Fibroblast of lung (primary cell): Measurements from ENCODE around the gene VEPH1. TPM values are rescaled to one million over a fixed set of nuclear protein-coding genes. Genes with fewer than 3 reads are reported as not detected.

Experiments used
- DNase-seq, 2 donors: peaks; one replicate each; pipeline versions ENCODE4 v3.0.0 to v3.0.0-alpha.2; 2010; ENCODE audit warnings: low read depth in 2 of 2
- H2AFZ ChIP-seq: 2 replicates; pipeline ENCODE4 v1.5.1; 2012; ENCODE audit warnings: low read length, control low read depth, inconsistent platforms
- H3K27ac ChIP-seq: 2 replicates; pipeline ENCODE4 v1.5.1; 2011; ENCODE audit warnings: low read length, control low read depth; ENCODE audit not compliant: insufficient read depth
- H3K27me3 ChIP-seq: 2 replicates; pipeline ENCODE4 v1.5.1; 2011; ENCODE audit warnings: mild to moderate bottlenecking, low read length; ENCODE audit not compliant: control insufficient read depth, insufficient read depth
- H3K36me3 ChIP-seq: 2 replicates; pipeline ENCODE4 v1.5.1; 2011; ENCODE audit warnings: low read length; ENCODE audit not compliant: control insufficient read depth, insufficient read depth
- H3K4me1 ChIP-seq: 2 replicates; pipeline ENCODE4 v1.5.1; 2011; ENCODE audit warnings: low read length; ENCODE audit not compliant: control insufficient read depth, insufficient read depth; ENCODE audit errors: extremely low read depth
- H3K4me2 ChIP-seq: 2 replicates; pipeline ENCODE4 v1.5.1; 2011; ENCODE audit warnings: low read length, control low read depth; ENCODE audit not compliant: insufficient read depth; ENCODE audit errors: extremely low read depth
- H3K4me3 ChIP-seq, 4 experiments: fragments of 200-600 bp in 1 of 4; sonication (generic) in 1 of 4; replicated peaks in 1 of 4; 2 replicates each; pipeline ENCODE4 v1.5.1; 2011 to 2016; ENCODE audit warnings: low read length in 4 of 4, low read depth in 3 of 4, mild to moderate bottlenecking in 3 of 4, control low read depth in 2 of 4, inconsistent platforms in 1 of 4, mixed read lengths in 1 of 4; ENCODE audit not compliant: insufficient read depth in 1 of 4; ENCODE audit errors: control extremely low read depth in 1 of 4
- H3K79me2 ChIP-seq: 2 replicates; pipeline ENCODE4 v1.5.1; 2012; ENCODE audit warnings: mild to moderate bottlenecking, low read length, inconsistent platforms; ENCODE audit not compliant: control insufficient read depth, insufficient read depth
- H3K9ac ChIP-seq: 2 replicates; pipeline ENCODE4 v1.5.1; 2011; ENCODE audit warnings: mild to moderate bottlenecking, low read length, control low read depth; ENCODE audit not compliant: insufficient read depth
- H3K9me3 ChIP-seq: 2 replicates; pipeline ENCODE4 v1.5.1; 2012; ENCODE audit warnings: low read depth, low read length; ENCODE audit not compliant: control insufficient read depth, insufficient read depth
- H4K20me1 ChIP-seq: 2 replicates; pipeline ENCODE4 v1.5.1; 2011; ENCODE audit warnings: low read length; ENCODE audit not compliant: control insufficient read depth, insufficient read depth; ENCODE audit errors: extremely low read depth
- CTCF ChIP-seq, 2 donors: IDR thresholded peaks in 1 of 2; conservative IDR thresholded peaks in 1 of 2; 1 replicate in 1 of 2; 2 replicates in 1 of 2; pipeline ENCODE4 v1.5.1; 2011 to 2012; ENCODE audit warnings: low read length in 2 of 2, control low read depth in 1 of 2, inconsistent platforms in 1 of 2, low read depth in 1 of 2, mild to moderate bottlenecking in 1 of 2
- EZH2 ChIP-seq: IDR thresholded peaks from 2 replicates; pipeline ENCODE4 v1.5.1; 2012; ENCODE audit warnings: low read length, control low read depth, mild to moderate bottlenecking; ENCODE audit errors: missing control alignments
- polyA plus RNA-seq, 2 donors: library from polyadenylated mRNA; depleted of rRNA in 1 of 2; stranded (reverse) in 1 of 2; unstranded in 1 of 2; fragments of >200 nt; gene quantifications; 2 replicates each; pipeline ENCODE4 v1.2.1, GENCODE V29; 2011 to 2012; ENCODE audit warnings: missing spikeins in 1 of 2
- total RNA-seq: library from RNA; depleted of rRNA; stranded (reverse); fragments of >200 nt; gene quantifications from 2 replicates; pipeline ENCODE4 v1.2.1, GENCODE V29; 2014

VEPH1 gene
- total and polyA plus RNA-seq, 2 donors (not counting 1 experiment from before 2014, with no cell fraction given) = 13.1 to 34.7 TPM

- Histone ChIP-seq H3K79me2 (no peaks in the 10 kb centered on the region), H3K4me1 (no peaks in the 10 kb centered on the region), H3K4me3 (no peak overlapping the region), H2AFZ (no peak overlapping the region), H3K27ac (no peak overlapping the region), H4K20me1 (no peaks in the 10 kb centered on the region), H3K9ac (no peak overlapping the region), H3K27me3 (no peaks in the 10 kb centered on the region), H3K4me2 (no peak overlapping the region), H3K9me3 (no peaks in the 10 kb centered on the region), H3K36me3 (no peaks in the 10 kb centered on the region)
- DNase-seq = no peak
- TF ChIP-seq CTCF (conservative IDR thresholded peaks at IDR 0.05 in 1 of 2, IDR thresholded peaks at IDR 0.05 in 1 of 2; ENCODE audit: low read depth in 1 of 2, low read length in 2 of 2) (no peak), EZH2 (no peak)
Observed at GRCh38 chr3:157410945-157411344, 92.3 kb downstream of the VEPH1 start.

- no peaks in the 10 kb centered on the region for H3K9me3 ChIP-seq
- H3K4me2 ChIP-seq = no peak overlapping the region
- no peaks in the 10 kb centered on the region for H3K79me2 ChIP-seq
- no peak overlapping the region for H3K27ac ChIP-seq
- H3K36me3 ChIP-seq = no peaks in the 10 kb centered on the region
- no peak for TF ChIP-seq CTCF (conservative IDR thresholded peaks at IDR 0.05 in 1 of 2, IDR thresholded peaks at IDR 0.05 in 1 of 2; ENCODE audit: low read depth in 1 of 2, low read length in 2 of 2)
- no peak for TF ChIP-seq EZH2
- H3K4me1 ChIP-seq = no peaks in the 10 kb centered on the region
- DNase-seq = no peak
- no peaks in the 10 kb centered on the region for H3K27me3 ChIP-seq
- H4K20me1 ChIP-seq = no peaks in the 10 kb centered on the region
- no peak overlapping the region for H2AFZ ChIP-seq
- no peak overlapping the region for H3K9ac ChIP-seq
- no peak overlapping the region for H3K4me3 ChIP-seq
Observed at GRCh38 chr3:157409516-157409915, 93.7 kb downstream of the VEPH1 start.

- Histone ChIP-seq H3K9ac (no peak overlapping the region), H4K20me1 (no peaks in the 10 kb centered on the region), H3K4me1 (no peaks in the 10 kb centered on the region), H3K4me2 (no peak overlapping the region), H3K27me3 (no peaks in the 10 kb centered on the region), H3K27ac (no peak overlapping the region), H2AFZ (no peak overlapping the region), H3K36me3 (no peaks in the 10 kb centered on the region), H3K9me3 (no peaks in the 10 kb centered on the region), H3K4me3 (no peak overlapping the region), H3K79me2 (no peaks in the 10 kb centered on the region)
- no peak for TF ChIP-seq EZH2
- no peak for TF ChIP-seq CTCF (conservative IDR thresholded peaks at IDR 0.05 in 1 of 2, IDR thresholded peaks at IDR 0.05 in 1 of 2; ENCODE audit: low read depth in 1 of 2, low read length in 2 of 2)
- DNase-seq = no peak
Observed at GRCh38 chr3:157408499-157409149, 94.6 kb downstream of the VEPH1 start.
